AG04450 (cell line): Measurements from ENCODE around the gene FAM135A. TPM values are rescaled to one million over a fixed set of nuclear protein-coding genes. Genes with fewer than 3 reads are reported as not detected.

Experiments used
- CTCF ChIA-PET: fragments of 300-600, 350-600 bp; formaldehyde crosslinking; extraction: SDS; loops from one replicate; lab custom pipeline; 2022; ENCODE audit warnings: antibody characterized with exemption, inconsistent platforms; lab: Charles Lee
- POLR2A ChIA-PET: fragments of 350-600 bp; formaldehyde crosslinking; extraction: SDS; loops from one replicate; lab custom pipeline; 2021; ENCODE audit warnings: antibody characterized with exemption, inconsistent platforms; lab: Yijun Ruan, JAX
- DNase-seq: peaks from one replicate; pipeline ENCODE4 v3.0.0-alpha.2; 2011; ENCODE audit warnings: low read depth, low spot score
- H3K27ac ChIP-seq: one replicate; pipeline ENCODE4 v1.5.1; 2012; ENCODE audit warnings: low read depth, low read length, control low read depth
- H3K27me3 ChIP-seq: one replicate; pipeline ENCODE4 v1.6.0; 2012; ENCODE audit warnings: low read length; ENCODE audit not compliant: control insufficient read depth, insufficient read depth
- H3K4me3 ChIP-seq: 2 replicates; pipeline ENCODE4 v1.5.1; 2011; ENCODE audit warnings: mild to moderate bottlenecking, low read depth, low read length, control low read depth
- H3K9me3 ChIP-seq: 2 replicates; pipeline ENCODE4 v1.5.1; 2012; ENCODE audit warnings: low read length; ENCODE audit not compliant: control insufficient read depth, insufficient read depth
- polyA plus RNA-seq: library from polyadenylated mRNA; depleted of rRNA; stranded (reverse); fragments of >200 nt; gene quantifications from 2 replicates; pipeline ENCODE4 v1.2.3, GENCODE V29; 2011
- TF ChIP-seq, protein P1 (sequence below): IDR thresholded peaks from 2 replicates; pipeline ENCODE4 v1.5.1; 2011; ENCODE audit warnings: low read depth, low read length, control low read depth, inconsistent platforms

Gene FAM135A
- polyA plus RNA-seq, 1 experiment: 9.8 TPM

DNA sequence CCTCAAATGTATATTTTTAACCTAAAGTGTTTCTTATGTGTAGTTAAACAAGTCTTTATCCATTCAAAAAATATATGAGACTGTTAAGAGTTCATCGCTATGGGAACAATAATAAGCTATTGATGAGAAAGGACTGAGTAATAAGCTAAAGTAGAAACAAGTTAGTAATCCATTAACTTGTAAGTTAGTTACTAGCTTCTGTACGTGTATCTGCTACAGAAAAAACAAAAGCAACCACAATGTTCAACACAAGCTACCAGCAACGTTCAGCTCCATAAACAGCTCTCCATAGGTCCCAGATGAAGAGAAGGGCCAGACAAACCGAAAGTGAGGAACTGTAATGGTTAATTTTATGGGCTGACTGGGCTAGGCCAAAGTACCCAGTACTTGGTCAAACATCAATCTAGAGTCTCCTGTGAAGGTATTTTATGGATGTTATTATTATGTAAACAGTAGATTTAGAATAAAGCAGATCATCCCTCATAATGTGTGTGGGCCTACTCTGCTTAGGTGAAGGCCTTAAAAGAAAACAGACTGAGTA lies 33.8 kb upstream of the FAM135A start:
- Histone ChIP-seq H3K27ac (no peak overlapping the region), H3K9me3 (no peaks in the 10 kb centered on the region), H3K27me3 (no peaks in the 10 kb centered on the region), H3K4me3 (no peak overlapping the region)
- no peak for DNase-seq
- POLR2A ChIA-PET: no interaction called here
- CTCF ChIA-PET: interaction anchor here (1.6 to 1.9 kb wide), 2 partner anchors 10 to 69 kb away, joined by 3 to 14 read pairs; no protein-coding TSS in a partner anchor
- TF ChIP-seq, protein P1, sequence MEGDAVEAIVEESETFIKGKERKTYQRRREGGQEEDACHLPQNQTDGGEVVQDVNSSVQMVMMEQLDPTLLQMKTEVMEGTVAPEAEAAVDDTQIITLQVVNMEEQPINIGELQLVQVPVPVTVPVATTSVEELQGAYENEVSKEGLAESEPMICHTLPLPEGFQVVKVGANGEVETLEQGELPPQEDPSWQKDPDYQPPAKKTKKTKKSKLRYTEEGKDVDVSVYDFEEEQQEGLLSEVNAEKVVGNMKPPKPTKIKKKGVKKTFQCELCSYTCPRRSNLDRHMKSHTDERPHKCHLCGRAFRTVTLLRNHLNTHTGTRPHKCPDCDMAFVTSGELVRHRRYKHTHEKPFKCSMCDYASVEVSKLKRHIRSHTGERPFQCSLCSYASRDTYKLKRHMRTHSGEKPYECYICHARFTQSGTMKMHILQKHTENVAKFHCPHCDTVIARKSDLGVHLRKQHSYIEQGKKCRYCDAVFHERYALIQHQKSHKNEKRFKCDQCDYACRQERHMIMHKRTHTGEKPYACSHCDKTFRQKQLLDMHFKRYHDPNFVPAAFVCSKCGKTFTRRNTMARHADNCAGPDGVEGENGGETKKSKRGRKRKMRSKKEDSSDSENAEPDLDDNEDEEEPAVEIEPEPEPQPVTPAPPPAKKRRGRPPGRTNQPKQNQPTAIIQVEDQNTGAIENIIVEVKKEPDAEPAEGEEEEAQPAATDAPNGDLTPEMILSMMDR: no peak

GRCh38 chr6:70380252-70380651 lies 33.1 kb upstream of the FAM135A start:
- no peak overlapping the region for H3K4me3 ChIP-seq
- H3K27ac ChIP-seq: no peak overlapping the region
- no peaks in the 10 kb centered on the region for H3K9me3 ChIP-seq
- TF ChIP-seq, protein P1: no peak
- ChIA-PET POLR2A (no interaction called here), CTCF (interaction anchor here (1.6 to 1.9 kb wide), 2 partner anchors 11 to 70 kb away, joined by 3 to 14 read pairs; no protein-coding TSS in a partner anchor)
- no peak for DNase-seq
- no peaks in the 10 kb centered on the region for H3K27me3 ChIP-seq

- H3K9me3 ChIP-seq: no peaks in the 10 kb centered on the region
- no peaks in the 10 kb centered on the region for H3K27me3 ChIP-seq
- no peak overlapping the region for H3K4me3 ChIP-seq
- POLR2A ChIA-PET: no interaction called here
- TF ChIP-seq, protein P1: no peak
- CTCF ChIA-PET: interaction anchor here (0.7 to 1.9 kb wide), 3 partner anchors 12 to 459 kb away, joined by 3 to 14 read pairs (median 3); no protein-coding TSS in a partner anchor
- no peak overlapping the region for H3K27ac ChIP-seq
- no peak for DNase-seq
Measured at GRCh38 chr6:70380771-70381416, 32.4 kb upstream of the FAM135A start.

GRCh38 chr6:70381417-70381782 lies 31.9 kb upstream of the FAM135A start:
- no peak overlapping the region for H3K4me3 ChIP-seq
- DNase-seq: no peak
- ChIA-PET CTCF (interaction anchor here (0.7 kb wide), 2 partner anchors 12 to 459 kb away, joined by 3 read pairs; no protein-coding TSS in a partner anchor), POLR2A (no interaction called here)
- H3K27ac ChIP-seq: no peak overlapping the region
- TF ChIP-seq, protein P1: no peak
- no peaks in the 10 kb centered on the region for H3K27me3 ChIP-seq
- no peaks in the 10 kb centered on the region for H3K9me3 ChIP-seq

DNA sequence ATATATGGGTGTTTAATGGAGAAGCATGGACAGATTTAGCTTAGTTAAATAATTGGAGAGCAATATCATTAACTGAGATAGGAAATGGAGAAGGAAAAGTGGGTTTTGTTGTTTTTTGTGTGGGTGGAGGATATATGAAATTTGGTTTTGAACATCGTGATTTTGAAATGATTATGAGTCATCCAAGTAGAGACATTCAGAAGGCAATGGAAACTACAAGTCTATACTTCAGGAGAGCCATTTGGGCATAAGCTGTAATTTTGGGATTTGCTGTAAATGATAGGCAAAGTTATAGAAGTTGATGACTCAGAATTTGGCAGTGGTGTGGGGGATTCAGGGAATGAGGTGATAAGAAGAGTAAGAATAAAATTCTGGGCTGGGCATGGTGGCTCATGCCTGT lies 27.4 kb upstream of the FAM135A start:
- ChIA-PET CTCF (interaction anchor here (2.3 kb wide), 1 partner anchor 16 kb away, joined by 14 read pairs; no protein-coding TSS in a partner anchor), POLR2A (no interaction called here)
- Histone ChIP-seq H3K4me3 (no peak overlapping the region), H3K27me3 (peaks cover 5% of the 10 kb centered on the region), H3K9me3 (no peaks in the 10 kb centered on the region), H3K27ac (no peak overlapping the region)
- no peak for DNase-seq
- TF ChIP-seq, protein P1: no peak
